CD4-positive, alpha-beta T cell (primary cell): ENCODE results near the gene NUMBL. TPM values are rescaled to one million over a fixed set of nuclear protein-coding genes. Genes with fewer than 3 reads are reported as not detected.

Experiments
- ATAC-seq: fragments of 200-7000 bp; cut with Tn5 transposase; one replicate; pipeline ENCODE4 v1.10.0; 2022; ENCODE audit warnings: mild to moderate bottlenecking; ENCODE audit not compliant: poor library complexity
- CTCF ChIA-PET: fragments of 350-600 bp; sonication (Branson Sonifier 250); formaldehyde crosslinking; loops from one replicate; lab custom pipeline; 2021; ENCODE audit warnings: antibody characterized with exemption, inconsistent platforms; lab: Charles Lee
- POLR2A ChIA-PET: fragments of 350-600 bp; sonication (Branson Sonifier 250); formaldehyde crosslinking; loops from one replicate; lab custom pipeline; 2021; ENCODE audit warnings: antibody characterized with exemption, inconsistent platforms; lab: Charles Lee
- DNase-seq, 14 experiments: peaks; one replicate each; pipeline ENCODE4 v3.0.0-alpha.2; 2013 to 2020; ENCODE audit warnings: mixed read lengths in 2 of 14
- H3K27ac ChIP-seq, 2 donors: one replicate each; pipeline versions ENCODE4 v1.5.1 to v1.7.0; 2013; ENCODE audit warnings: low read length in 2 of 2, low read depth in 1 of 2, mild to moderate bottlenecking in 1 of 2
- H3K27me3 ChIP-seq, 2 experiments: 1 replicate in 1 of 2; 2 replicates in 1 of 2; pipeline versions ENCODE4 v1.6.1 to v1.7.0; 2013; ENCODE audit warnings: low read length in 2 of 2, control low read depth in 1 of 2, mild to moderate bottlenecking in 1 of 2, moderate library complexity in 1 of 2; ENCODE audit not compliant: insufficient read depth in 2 of 2, control insufficient read depth in 1 of 2
- H3K36me3 ChIP-seq: one replicate; pipeline ENCODE4 v1.6.1; 2013; ENCODE audit warnings: low read length, control low read depth; ENCODE audit not compliant: insufficient read depth
- H3K4me1 ChIP-seq: one replicate; pipeline ENCODE4 v1.6.1; 2013; ENCODE audit warnings: low read length, control low read depth; ENCODE audit not compliant: insufficient read depth
- H3K4me3 ChIP-seq: one replicate; pipeline ENCODE4 v1.5.1; 2013; ENCODE audit warnings: mild to moderate bottlenecking, low read length, moderate library complexity
- H3K9me3 ChIP-seq, 2 experiments: 1 replicate in 1 of 2; 2 replicates in 1 of 2; pipeline versions ENCODE4 v1.6.1 to v1.7.0; 2013; ENCODE audit warnings: low read length in 2 of 2, mild to moderate bottlenecking in 2 of 2, control low read depth in 1 of 2, moderate library complexity in 1 of 2; ENCODE audit not compliant: control insufficient read depth in 1 of 2, insufficient read depth in 1 of 2
- H3K27ac Mint-ChIP-seq: one replicate; pipeline ENCODE4 v1.8.0; 2020; ENCODE audit warnings: mixed read lengths
- H3K27me3 Mint-ChIP-seq: one replicate; pipeline ENCODE4 v1.8.0; 2021; ENCODE audit warnings: mixed read lengths
- H3K36me3 Mint-ChIP-seq: one replicate; pipeline ENCODE4 v1.8.0; 2021; ENCODE audit warnings: low read depth, mixed read lengths
- H3K4me1 Mint-ChIP-seq: one replicate; pipeline ENCODE4 v1.8.0; 2021; ENCODE audit warnings: low read depth, mixed read lengths
- H3K4me3 Mint-ChIP-seq: one replicate; pipeline ENCODE4 v1.8.0; 2020; ENCODE audit warnings: mild to moderate bottlenecking, mixed read lengths
- H3K9me3 Mint-ChIP-seq: one replicate; pipeline ENCODE4 v1.8.0; 2020; ENCODE audit warnings: mixed read lengths
- intact Hi-C, 2 experiments: fragments of 100-400 bp; cut with DNase I in 1 of 2; cut with micrococcal nuclease in 1 of 2; formaldehyde crosslinking; loops; one replicate each; pipeline versions ENCODE4 v1.15.1 to v1.9.0; 2023 to 2025; cut with DNase I, micrococcal nuclease
- total RNA-seq, 174 experiments: library from RNA in 2 of 174; stranded (reverse) in 2 of 174; gene quantifications; one replicate each; pipeline ENCODE4 v1.2.3 and lab custom pipeline; 2021 to 2026
- TF ChIP-seq, protein P1 (sequence below): fragments of 200-600 bp; IDR thresholded peaks from one replicate; pipeline ENCODE4 v1.8.0; 2022; ENCODE audit warnings: antibody characterized with exemption, mild to moderate bottlenecking

Gene NUMBL
- total RNA-seq, 2 experiments from 2014 or later, result 5.2 to 5.4 TPM

DNA sequence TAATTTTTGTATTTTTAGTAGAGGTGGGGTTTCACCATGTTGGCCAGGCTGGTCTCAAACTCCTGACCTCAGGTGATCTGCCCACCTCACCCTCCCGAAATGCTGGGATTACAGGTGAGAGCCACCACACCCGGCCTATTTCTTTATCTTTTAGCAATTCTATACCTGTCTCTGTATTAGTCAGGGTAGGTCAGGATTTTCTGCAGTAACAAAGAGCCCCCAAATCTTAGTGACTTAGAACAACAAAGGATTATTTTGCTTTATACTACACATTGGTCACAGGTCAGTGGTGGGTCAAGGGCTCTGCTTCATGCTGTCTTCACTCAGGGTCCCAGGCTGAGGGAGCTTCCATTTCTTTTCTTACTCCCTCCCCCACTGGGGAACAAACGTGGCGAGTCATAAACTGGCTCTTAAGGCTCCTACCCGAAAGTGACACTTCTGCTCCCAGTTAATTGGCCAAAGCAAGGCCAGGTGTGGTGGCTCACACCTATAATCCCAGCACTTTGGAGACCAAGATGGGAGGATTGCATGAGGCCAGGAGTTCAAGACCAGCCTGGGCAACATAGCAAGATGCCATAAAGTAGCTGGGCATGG is 33.3 kb upstream of the NUMBL start:
- DNase-seq (no peak), ATAC-seq (no peak)
- TF ChIP-seq, protein P1, sequence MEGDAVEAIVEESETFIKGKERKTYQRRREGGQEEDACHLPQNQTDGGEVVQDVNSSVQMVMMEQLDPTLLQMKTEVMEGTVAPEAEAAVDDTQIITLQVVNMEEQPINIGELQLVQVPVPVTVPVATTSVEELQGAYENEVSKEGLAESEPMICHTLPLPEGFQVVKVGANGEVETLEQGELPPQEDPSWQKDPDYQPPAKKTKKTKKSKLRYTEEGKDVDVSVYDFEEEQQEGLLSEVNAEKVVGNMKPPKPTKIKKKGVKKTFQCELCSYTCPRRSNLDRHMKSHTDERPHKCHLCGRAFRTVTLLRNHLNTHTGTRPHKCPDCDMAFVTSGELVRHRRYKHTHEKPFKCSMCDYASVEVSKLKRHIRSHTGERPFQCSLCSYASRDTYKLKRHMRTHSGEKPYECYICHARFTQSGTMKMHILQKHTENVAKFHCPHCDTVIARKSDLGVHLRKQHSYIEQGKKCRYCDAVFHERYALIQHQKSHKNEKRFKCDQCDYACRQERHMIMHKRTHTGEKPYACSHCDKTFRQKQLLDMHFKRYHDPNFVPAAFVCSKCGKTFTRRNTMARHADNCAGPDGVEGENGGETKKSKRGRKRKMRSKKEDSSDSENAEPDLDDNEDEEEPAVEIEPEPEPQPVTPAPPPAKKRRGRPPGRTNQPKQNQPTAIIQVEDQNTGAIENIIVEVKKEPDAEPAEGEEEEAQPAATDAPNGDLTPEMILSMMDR, result no peak
- H3K4me3 Mint-ChIP-seq, result no peak overlapping the region
- H3K36me3 ChIP-seq, result peaks cover 26% of the 10 kb centered on the region
- H3K9me3 Mint-ChIP-seq, result no peaks in the 10 kb centered on the region
- H3K4me3 ChIP-seq, result no peak overlapping the region
- H3K9me3 ChIP-seq, result peaks cover 0 to 3% of the 10 kb centered on the region in 2 experiments
- H3K36me3 Mint-ChIP-seq, result peaks cover 62% of the 10 kb centered on the region
- H3K27me3 Mint-ChIP-seq, result no peaks in the 10 kb centered on the region
- ChIA-PET POLR2A (no interaction called here), CTCF (no interaction called here)
- H3K4me1 Mint-ChIP-seq, result peaks cover 29% of the 10 kb centered on the region
- peaks cover 24% of the 10 kb centered on the region for H3K4me1 ChIP-seq
- H3K27ac ChIP-seq, result no peak overlapping the region
- H3K27me3 ChIP-seq, result no peaks in the 10 kb centered on the region
- intact Hi-C loops, result no loop called here
- H3K27ac Mint-ChIP-seq, result no peak overlapping the region

DNA sequence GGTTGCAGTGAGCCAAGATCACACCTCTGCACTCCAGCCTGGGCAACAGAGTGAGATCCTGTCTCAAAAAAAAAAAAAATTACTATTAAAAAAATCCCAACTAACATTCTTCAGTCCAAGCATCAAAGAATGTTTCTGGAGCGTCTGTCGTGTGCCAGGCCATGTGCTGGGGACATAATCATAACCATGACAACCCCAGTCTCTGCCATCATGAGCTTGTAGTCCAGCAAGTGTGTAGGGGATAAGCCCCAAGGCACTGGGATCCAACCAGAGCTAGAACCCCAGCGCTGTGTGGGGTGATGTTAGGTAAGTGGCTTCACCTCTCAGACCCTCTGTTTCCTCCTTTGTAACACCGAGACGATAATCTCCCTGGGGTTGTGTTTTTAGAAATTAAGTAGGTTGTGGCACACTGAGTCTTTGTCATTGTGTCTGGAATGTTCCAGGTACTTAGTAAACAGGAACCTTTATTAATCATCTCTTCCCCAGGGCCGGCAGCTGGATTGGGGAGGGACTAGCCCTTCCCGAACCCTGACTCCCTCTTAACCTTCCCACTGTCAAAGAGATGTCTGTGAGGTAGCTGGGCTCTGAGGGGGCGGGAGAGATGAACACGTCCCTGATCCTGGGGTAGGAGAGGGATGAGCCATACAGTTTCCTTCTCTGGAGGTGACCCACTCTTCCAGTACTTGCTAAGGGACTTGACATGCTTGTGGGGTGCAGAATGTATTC is 31.6 kb upstream of the NUMBL start:
- H3K27ac ChIP-seq, result no peak overlapping the region
- Mint-ChIP-seq H3K36me3 (peaks cover 49% of the 10 kb centered on the region), H3K27ac (no peak overlapping the region), H3K9me3 (no peaks in the 10 kb centered on the region), H3K27me3 (no peaks in the 10 kb centered on the region), H3K4me3 (no peak overlapping the region), H3K4me1 (peaks cover 41% of the 10 kb centered on the region)
- CTCF ChIA-PET, result interaction anchor here (0.8 to 0.9 kb wide), 2 partner anchors 59 to 85 kb away, joined by 3 to 4 read pairs; no protein-coding TSS in a partner anchor
- H3K27me3 ChIP-seq, result no peaks in the 10 kb centered on the region
- TF ChIP-seq, protein P1, result no peak
- intact Hi-C loops, result no loop called here
- DNase-seq (no peak), ATAC-seq (no peak)
- H3K4me1 ChIP-seq, result peaks cover 40% of the 10 kb centered on the region
- peaks cover 17% of the 10 kb centered on the region for H3K36me3 ChIP-seq
- POLR2A ChIA-PET, result interaction anchor here (1.7 kb wide), 1 partner anchor 29 kb away, joined by 9 read pairs; the partner anchor contains the start of genes ACTMAP and SNRPA
- H3K4me3 ChIP-seq, result no peak overlapping the region
- H3K9me3 ChIP-seq, result no peaks in the 10 kb centered on the region

DNA sequence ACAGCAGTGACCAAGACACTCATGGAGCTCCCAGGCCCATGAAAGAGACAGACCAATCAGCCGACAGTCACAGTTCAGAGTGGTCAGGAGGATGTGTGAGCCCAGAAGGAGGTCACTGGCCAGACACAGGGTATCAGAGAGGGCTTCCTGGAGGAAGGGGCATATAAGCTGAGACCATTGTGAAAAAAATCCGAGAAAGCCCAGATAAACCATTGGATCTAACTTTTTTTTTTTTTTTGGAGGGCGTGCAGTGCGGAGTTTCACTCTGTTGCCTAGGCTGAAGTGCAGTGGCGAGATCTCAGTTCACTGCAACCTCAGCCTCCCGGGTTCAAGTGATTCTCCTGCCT is 30.7 kb upstream of the NUMBL start:
- Histone ChIP-seq H3K27me3 (no peaks in the 10 kb centered on the region), H3K36me3 (peaks cover 13% of the 10 kb centered on the region), H3K27ac (no peak overlapping the region), H3K9me3 (no peaks in the 10 kb centered on the region), H3K4me1 (peaks cover 46% of the 10 kb centered on the region), H3K4me3 (no peak overlapping the region)
- intact Hi-C loops, result no loop called here
- Mint-ChIP-seq H3K9me3 (no peaks in the 10 kb centered on the region), H3K27me3 (no peaks in the 10 kb centered on the region), H3K4me3 (peak overlapping the region; percentile 67), H3K36me3 (peaks cover 50% of the 10 kb centered on the region), H3K27ac (peak overlapping the region; percentile 36), H3K4me1 (peaks cover 50% of the 10 kb centered on the region)
- DNase-seq, result no peak
- no peak for ATAC-seq
- CTCF ChIA-PET, result no interaction called here
- TF ChIP-seq, protein P1, result no peak
- POLR2A ChIA-PET, result no interaction called here
